NCI-H226 (cell line): Measurements from ENCODE around the gene CERS3.

Experiments
- DNase-seq: peaks from one replicate; pipeline ENCODE4 v3.0.0-alpha.2; 2015

Gene CERS3

GRCh38 chr15:100373120-100373896, 155.4 kb downstream of the CERS3 start:
- DNase-seq = no peak

DNA sequence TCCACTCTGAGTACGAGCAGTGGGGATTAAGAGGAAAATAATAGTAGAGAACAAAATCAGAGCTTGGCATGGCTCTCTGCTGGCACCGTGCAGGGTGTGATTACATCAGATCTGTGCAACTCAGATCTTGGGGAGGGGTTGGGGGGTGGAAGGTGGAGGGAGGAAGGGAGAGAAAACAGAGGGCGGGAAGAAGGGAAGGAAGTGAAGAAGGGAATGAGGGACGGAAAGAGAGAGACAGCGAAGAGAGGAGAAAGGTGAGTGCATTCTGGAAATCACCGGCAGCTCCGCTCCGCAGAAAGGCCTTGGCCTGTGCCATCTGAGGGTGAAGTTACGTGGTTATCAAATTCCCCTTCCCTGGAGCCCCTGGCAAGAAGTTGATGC, 156.0 kb downstream of the CERS3 start:
- peak; percentile 58 for DNase-seq

- DNase-seq = no peak
These were observed 173.4 kb downstream of the CERS3 start for GRCh38 chr15:100355342-100355741.

DNA sequence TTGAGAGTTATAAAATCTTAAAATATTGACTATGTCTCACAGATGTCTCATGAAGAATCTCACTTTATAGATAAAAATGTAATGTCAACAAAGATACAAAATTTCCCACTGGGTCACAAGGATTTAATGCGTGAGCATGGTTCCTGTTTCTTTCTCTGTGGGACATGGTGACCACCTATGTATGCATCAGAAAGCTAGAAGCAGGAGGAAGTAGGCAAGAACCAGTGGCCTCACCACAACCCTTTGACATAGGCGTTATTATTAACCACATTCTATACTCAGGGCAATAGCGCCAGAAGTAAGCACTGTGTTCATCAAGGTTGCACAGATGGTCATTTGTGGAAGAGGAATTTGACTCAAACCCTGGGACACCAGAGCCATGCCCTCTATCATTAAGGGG, 175.3 kb downstream of the CERS3 start:
- DNase-seq = no peak

DNA sequence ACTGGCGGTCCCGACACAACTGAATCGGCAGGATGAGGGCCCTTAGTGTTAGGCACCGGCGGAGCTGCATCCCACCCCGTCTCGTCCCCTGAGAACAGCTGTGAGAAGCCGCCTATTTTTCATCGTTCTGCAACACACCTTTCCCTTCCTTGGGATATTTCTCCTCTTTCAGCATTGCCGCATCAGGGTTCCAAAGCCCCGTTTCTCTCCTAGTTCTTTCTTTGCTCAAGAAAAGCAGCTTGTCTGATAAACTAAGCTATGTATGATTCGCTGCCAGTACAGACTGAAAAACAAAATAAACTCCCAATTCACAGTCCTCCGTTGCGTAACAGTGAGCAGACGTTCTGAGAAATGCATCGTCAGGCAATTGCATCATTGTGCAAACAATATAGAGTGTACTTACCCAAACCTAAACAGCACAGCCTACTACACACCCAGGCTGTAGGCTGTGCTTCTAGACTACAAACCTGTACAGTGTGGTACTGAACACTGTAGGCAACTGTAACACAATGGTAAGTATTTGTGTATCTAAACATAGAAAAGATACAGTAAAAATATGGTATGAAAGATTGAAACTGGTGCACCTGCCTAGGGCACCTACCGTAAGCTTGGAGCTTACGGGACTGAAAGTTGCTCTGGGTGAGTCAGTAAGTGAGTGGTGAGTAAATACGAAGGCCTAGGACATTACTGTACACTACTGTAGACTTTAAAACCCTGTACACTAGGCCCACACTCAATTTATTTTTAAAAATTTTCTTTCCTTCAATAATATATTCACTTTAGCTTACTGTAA, 178.1 kb downstream of the CERS3 start:
- peak; percentile 78 for DNase-seq
